DND-41 (cell line): ENCODE measurements around the gene ZNF3.

ENCODE experiments used
- ATAC-seq: fragments of 200-7000 bp; cut with Tn5 transposase; 3 replicates; pipeline ENCODE4 v1.9.1; 2021; ENCODE audit warnings: low read depth; ENCODE audit not compliant: insufficient read depth
- DNase-seq: peaks from one replicate; pipeline ENCODE4 v3.0.0-alpha.2; 2020
- H2AFZ ChIP-seq: 2 replicates; pipeline ENCODE4 v1.6.0; 2012; ENCODE audit warnings: low read depth, low read length
- H3K27ac ChIP-seq: 2 replicates; pipeline ENCODE4 v1.5.1; 2012; ENCODE audit warnings: low read length, inconsistent platforms
- H3K27me3 ChIP-seq: fragments of 200-600 bp; sonication (generic); 2 replicates; pipeline ENCODE4 v1.6.0; 2012; ENCODE audit warnings: low read length, mild to moderate bottlenecking, inconsistent platforms; ENCODE audit not compliant: insufficient read depth, poor library complexity
- H3K36me3 ChIP-seq: 2 replicates; pipeline ENCODE4 v1.5.1; 2012; ENCODE audit warnings: low read length, inconsistent platforms; ENCODE audit not compliant: insufficient read depth
- H3K4me1 ChIP-seq: 2 replicates; pipeline ENCODE4 v1.5.1; 2012; ENCODE audit warnings: mild to moderate bottlenecking, low read length; ENCODE audit not compliant: insufficient read depth
- H3K4me2 ChIP-seq: 2 replicates; pipeline ENCODE4 v1.6.0; 2012; ENCODE audit warnings: mild to moderate bottlenecking, moderate library complexity, low read length, inconsistent platforms; ENCODE audit not compliant: insufficient read depth
- H3K4me3 ChIP-seq, 2 experiments: fragments of 200-600 bp in 1 of 2; shearing (Covaris generic) in 1 of 2; 2 replicates each; pipeline ENCODE4 v1.5.1; 2012 to 2016; ENCODE audit warnings: inconsistent platforms in 2 of 2, low read length in 2 of 2, mild to moderate bottlenecking in 2 of 2, low read depth in 1 of 2, moderate library complexity in 1 of 2
- H3K79me2 ChIP-seq: 2 replicates; pipeline ENCODE4 v1.6.0; 2012; ENCODE audit warnings: low read length, inconsistent platforms; ENCODE audit not compliant: insufficient read depth
- H3K9ac ChIP-seq: 2 replicates; pipeline ENCODE4 v1.6.0; 2012; ENCODE audit warnings: low read depth, mild to moderate bottlenecking, inconsistent platforms, low read length, moderate library complexity
- H3K9me3 ChIP-seq: 2 replicates; pipeline ENCODE4 v1.5.1; 2012; ENCODE audit warnings: low read length, moderate library complexity, mild to moderate bottlenecking, inconsistent platforms; ENCODE audit not compliant: insufficient read depth, severe bottlenecking
- H4K20me1 ChIP-seq: 2 replicates; pipeline ENCODE4 v1.6.0; 2012; ENCODE audit warnings: low read length; ENCODE audit not compliant: insufficient read depth
- CTCF ChIP-seq: IDR thresholded peaks from 2 replicates; pipeline ENCODE4 v1.5.1; 2012; ENCODE audit warnings: borderline replicate concordance, low read length, moderate library complexity, mild to moderate bottlenecking; ENCODE audit not compliant: poor library complexity, severe bottlenecking; ENCODE audit errors: extremely low read depth
- EZH2 ChIP-seq: IDR thresholded peaks from 3 replicates; pipeline ENCODE4 v1.6.1; 2012; ENCODE audit warnings: borderline replicate concordance, low read depth, mild to moderate bottlenecking, moderate library complexity, low read length, inconsistent platforms; ENCODE audit not compliant: severe bottlenecking

ZNF3 gene

DNA sequence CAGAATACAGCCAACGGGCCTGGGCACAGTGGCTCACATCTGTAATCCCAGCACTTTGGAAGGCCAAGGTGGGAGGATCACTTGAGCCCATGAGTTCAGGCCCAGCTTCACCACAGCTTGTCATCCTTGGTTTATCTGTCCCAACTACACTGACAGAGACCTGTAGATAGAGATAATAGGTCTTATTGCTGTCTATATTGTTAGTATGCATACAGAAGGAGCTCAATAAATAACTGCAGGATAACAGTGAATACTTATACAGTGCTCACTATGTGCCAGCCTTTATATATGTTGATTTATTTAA is 39.2 kb upstream of the ZNF3 start:
- TF ChIP-seq EZH2 = no peak
- no peak for TF ChIP-seq CTCF
- H3K79me2 ChIP-seq = peaks cover 51% of the 10 kb centered on the region
- no peak for DNase-seq

GRCh38 chr7:100119970-100120732 is 38.6 kb upstream of the ZNF3 start:
- Histone ChIP-seq H3K4me1 (peaks cover 45% of the 10 kb centered on the region), H3K27ac (peak overlapping the region; percentile 80), H3K27me3 (no peaks in the 10 kb centered on the region), H3K36me3 (peaks cover 23% of the 10 kb centered on the region), H3K4me2 (peak overlapping the region; percentile 79), H3K4me3 (peak overlapping the region; percentile 70 to 73; a peak in 3 of 4 replicates), H4K20me1 (no peaks in the 10 kb centered on the region), H3K79me2 (peaks cover 46% of the 10 kb centered on the region), H2AFZ (peak overlapping the region; percentile 84), H3K9ac (peak overlapping the region; percentile 75), H3K9me3 (no peaks in the 10 kb centered on the region)
- DNase-seq = peak; percentile 80
- peak; percentile 72 for ATAC-seq
- peak; percentile 8 for TF ChIP-seq CTCF
- no peak for TF ChIP-seq EZH2

More for the DNA sequence above, 39.2 kb upstream of the ZNF3 start:
- no peaks in the 10 kb centered on the region for H3K9me3 ChIP-seq
- peak overlapping the region; percentile 79 for H3K4me2 ChIP-seq
- H3K36me3 ChIP-seq = peaks cover 22% of the 10 kb centered on the region
- H3K9ac ChIP-seq = peak overlapping the region; percentile 75
- no peak for ATAC-seq
- H4K20me1 ChIP-seq = no peaks in the 10 kb centered on the region
- peaks cover 50% of the 10 kb centered on the region for H3K4me1 ChIP-seq
- peak overlapping the region; percentile 70 to 73; a peak in 3 of 4 replicates for H3K4me3 ChIP-seq
- H2AFZ ChIP-seq = peak overlapping the region; percentile 84
- no peaks in the 10 kb centered on the region for H3K27me3 ChIP-seq
- peak overlapping the region; percentile 80 for H3K27ac ChIP-seq

DNA sequence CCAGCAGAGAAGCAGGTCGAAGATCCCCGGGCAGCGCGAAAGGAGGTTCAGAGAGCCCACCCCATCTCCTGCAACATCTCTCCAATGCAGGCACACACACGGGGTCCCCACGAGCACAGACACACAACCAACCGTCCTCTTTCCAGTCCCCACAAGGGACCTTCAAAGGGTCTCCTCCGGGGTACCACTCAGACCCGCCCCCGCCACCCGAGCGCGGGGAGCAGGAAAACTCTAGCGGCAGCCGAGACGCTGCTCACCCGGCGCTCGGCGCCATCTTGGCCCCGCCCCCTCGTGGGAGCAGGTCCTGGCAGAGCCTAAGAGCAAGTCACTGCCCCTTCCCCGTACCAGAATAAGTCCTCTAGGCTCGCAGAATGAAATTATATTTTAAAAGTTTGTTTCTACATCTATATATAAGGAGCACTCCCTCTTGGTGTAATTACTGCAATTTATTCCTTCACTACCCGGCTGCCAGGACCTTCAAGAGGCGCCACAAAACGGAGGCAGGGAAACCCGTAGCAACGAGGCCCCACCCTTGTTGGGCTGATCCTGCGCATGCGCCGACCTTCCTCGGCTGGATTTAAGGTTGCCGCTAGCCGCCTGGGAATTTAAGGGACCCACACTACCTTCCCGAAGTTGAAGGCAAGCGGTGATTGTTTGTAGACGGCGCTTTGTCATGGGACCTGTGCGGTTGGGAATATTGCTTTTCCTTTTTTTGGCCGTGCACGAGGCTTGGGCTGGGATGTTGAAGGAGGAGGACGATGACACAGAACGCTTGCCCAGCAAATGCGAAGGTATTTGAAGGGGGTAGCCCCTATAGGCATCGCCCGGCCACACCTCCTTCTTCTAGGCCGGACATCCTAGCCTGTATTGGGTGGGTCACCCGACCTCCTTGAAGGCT is 37.8 kb upstream of the ZNF3 start, which contains the start of the genes CNPY4 and TAF6:
Gene CNPY4 (plus strand): TSS at position 563 of the 898 bp plus-strand sequence. CDS start 111 bp downstream, at position 674.
Gene TAF6 (minus strand): TSS at position 287 of the 898 bp plus-strand sequence. CDS start 5,149 bp downstream, outside the sequence.
- peak within 1 kb of the TSS; percentile 80 for H3K27ac ChIP-seq
- H3K9ac ChIP-seq = peak within 1 kb of the TSS; percentile 75
- no peaks in the 10 kb centered on the region for H3K9me3 ChIP-seq
- H3K27me3 ChIP-seq = no peaks in the 10 kb centered on the region
- peak within 1 kb of the TSS; percentile 70 to 73 for H3K4me3 ChIP-seq
- peaks cover 22% of the 10 kb centered on the region for H3K36me3 ChIP-seq
- peak within 1 kb of the TSS; percentile 79 for H3K4me2 ChIP-seq
- H3K79me2 ChIP-seq = peaks cover 37% of the 10 kb centered on the region
- H2AFZ ChIP-seq = peak within 1 kb of the TSS; percentile 84
- peaks cover 39% of the 10 kb centered on the region for H3K4me1 ChIP-seq
- H4K20me1 ChIP-seq = no peaks in the 10 kb centered on the region
- ATAC-seq (peak; percentile 72), DNase-seq (peak; percentile 95)
- TF ChIP-seq CTCF = no peak
- no peak for TF ChIP-seq EZH2
